K562 (cell line): ENCODE results near the gene COL25A1. TPM values are rescaled to one million over a fixed set of nuclear protein-coding genes. Genes with fewer than 3 reads are reported as not detected.

Experiments
- ATAC-seq: fragments of 200-7000 bp; cut with Tn5 transposase; 3 replicates; pipeline ENCODE4 v1.9.1; 2020; ENCODE audit warnings: moderate library complexity
- BruUV-seq: library from RNA; stranded (reverse); fragments of 400-500 nt; replicated peaks from 2 replicates; lab custom pipeline; 2021; lab: Mats Ljungman, UMichigan
- CTCF ChIA-PET: fragments of 300-600 bp; formaldehyde crosslinking; extraction: SDS; loops from one replicate; lab custom pipeline; 2021; ENCODE audit warnings: low intra/inter-chr PET ratio; lab: Yijun Ruan, JAX
- POLR2A ChIA-PET: fragments of 300-600, 350-650 bp; sonication (Branson Sonifier 250); formaldehyde crosslinking; extraction: SDS; loops from one replicate; lab custom pipeline; 2021; ENCODE audit warnings: antibody characterized with exemption, inconsistent platforms; lab: Yijun Ruan, JAX
- DNase-seq, 4 experiments: peaks; one replicate each; pipeline versions ENCODE4 v3.0.0 to v3.0.0-alpha.2; 2011 to 2018; ENCODE audit warnings: low spot score in 3 of 4, mixed read lengths in 3 of 4; ENCODE audit errors: extremely low read depth in 1 of 4
- FAIRE-seq: peaks from 2 replicates; lab custom pipeline; 2011; peaks lifted over from hg19 to GRCh38; lab: Jason Lieb, UNC
- H2AFZ ChIP-seq: 2 replicates; pipeline ENCODE4 v1.6.0; 2011; ENCODE audit warnings: low read depth, low read length, control low read depth, inconsistent platforms
- H3K27ac ChIP-seq: fragments of 200-600 bp; 3 replicates; pipeline ENCODE4 v1.8.0; 2011; ENCODE audit warnings: low read depth, mild to moderate bottlenecking, control low read depth, inconsistent platforms, low read length, moderate library complexity, mixed read lengths; ENCODE audit errors: extremely low read depth
- H3K27me3 ChIP-seq, 2 experiments: fragments of 300-600 bp in 1 of 2; 2 replicates in 1 of 2; 3 replicates in 1 of 2; pipeline versions ENCODE4 v1.6.0 to v1.8.0; 2011; ENCODE audit warnings: inconsistent platforms in 2 of 2, low read length in 2 of 2, mild to moderate bottlenecking in 1 of 2, mixed read lengths in 1 of 2, moderate library complexity in 1 of 2; ENCODE audit not compliant: control insufficient read depth in 2 of 2, insufficient read depth in 2 of 2
- H3K36me3 ChIP-seq: fragments of 300-600 bp; 3 replicates; pipeline ENCODE4 v1.8.0; 2011; ENCODE audit warnings: mild to moderate bottlenecking, low read length, inconsistent platforms; ENCODE audit not compliant: control insufficient read depth, insufficient read depth
- H3K4me1 ChIP-seq, 2 experiments: fragments of 200-600 bp in 1 of 2; replicated peaks in 1 of 2; 2 replicates in 1 of 2; 3 replicates in 1 of 2; pipeline versions ENCODE4 v1.5.1 to v1.8.0; 2011; ENCODE audit warnings: inconsistent platforms in 2 of 2, low read length in 2 of 2, mild to moderate bottlenecking in 1 of 2, mixed read lengths in 1 of 2, moderate library complexity in 1 of 2; ENCODE audit not compliant: control insufficient read depth in 2 of 2, insufficient read depth in 2 of 2
- H3K4me2 ChIP-seq: 2 replicates; pipeline ENCODE4 v1.6.1; 2011; ENCODE audit warnings: low read length, control low read depth, inconsistent platforms, mixed read lengths; ENCODE audit not compliant: insufficient read depth
- H3K4me3 ChIP-seq: fragments of 200-600 bp; sonication (generic), shearing (Covaris generic); 2 replicates; pipeline ENCODE4 v1.5.1; 2016; ENCODE audit warnings: control low read depth, inconsistent platforms
- H3K79me2 ChIP-seq: fragments of 200-600 bp; 3 replicates; pipeline ENCODE4 v1.8.0; 2011; ENCODE audit warnings: low read length, inconsistent platforms; ENCODE audit not compliant: control insufficient read depth, insufficient read depth
- H3K9ac ChIP-seq, 2 experiments: 2 replicates each; pipeline versions ENCODE4 v1.6.0 to v1.6.1; 2011; ENCODE audit warnings: low read depth in 2 of 2, low read length in 2 of 2, control low read depth in 1 of 2, inconsistent platforms in 1 of 2, mild to moderate bottlenecking in 1 of 2, mixed read lengths in 1 of 2; ENCODE audit not compliant: insufficient read depth in 1 of 2
- H3K9me1 ChIP-seq: one replicate; pipeline ENCODE4 v1.6.0; 2011; ENCODE audit warnings: inconsistent platforms, mild to moderate bottlenecking, low read length, moderate library complexity; ENCODE audit not compliant: control insufficient read depth, insufficient read depth
- H3K9me3 ChIP-seq: replicated peaks from 2 replicates; pipeline ENCODE4 v1.5.1; 2011; ENCODE audit warnings: low read depth, low read length, inconsistent platforms; ENCODE audit not compliant: control insufficient read depth, insufficient read depth
- H4K20me1 ChIP-seq: replicated peaks from 2 replicates; pipeline ENCODE4 v1.6.1; 2011; ENCODE audit warnings: low read length, inconsistent platforms, mixed read lengths; ENCODE audit not compliant: control insufficient read depth, insufficient read depth
- ADNP ChIP-seq: fragments of 200-800 bp; sonication (Bioruptor generic); IDR thresholded peaks from 2 replicates; pipeline ENCODE4 v1.6.1; 2016; ENCODE audit warnings: missing genetic modification characterization, missing compliant biosample characterization
- FOXK1 ChIP-seq: sonication (generic); formaldehyde crosslinking; IDR thresholded peaks from 2 replicates; pipeline ENCODE4 v1.8.0; 2022; ENCODE audit warnings: missing genetic modification reagents, mild to moderate bottlenecking, borderline replicate concordance
- GTF2A2 ChIP-seq: IDR thresholded peaks from 2 replicates; pipeline ENCODE4 v1.6.1; 2016; ENCODE audit warnings: mild to moderate bottlenecking, missing genetic modification characterization, missing compliant biosample characterization
- HDAC3 ChIP-seq: fragments of 450-650 bp; IDR thresholded peaks from 2 replicates; pipeline ENCODE4 v1.6.1; 2018; ENCODE audit warnings: borderline replicate concordance, mild to moderate bottlenecking, moderate library complexity; ENCODE audit not compliant: partially characterized antibody
- SIX5 ChIP-seq, 2 experiments: IDR thresholded peaks; 2 replicates each; pipeline ENCODE4 v1.6.1; 2011; ENCODE audit warnings: low read length in 2 of 2, borderline replicate concordance in 1 of 2, low read depth in 1 of 2, mild to moderate bottlenecking in 1 of 2, moderate library complexity in 1 of 2; ENCODE audit not compliant: insufficient read depth in 1 of 2
- ZFP1 ChIP-seq: fragments of 450-650 bp; formaldehyde crosslinking; IDR thresholded peaks from 2 replicates; pipeline ENCODE4 v1.4.0; 2020; ENCODE audit warnings: mild to moderate bottlenecking, mixed read lengths
- ZNF79 ChIP-seq: fragments of 250-450 bp; sonication (Bioruptor Pico); IDR thresholded peaks from 2 replicates; pipeline ENCODE4 v1.4.0; 2020; ENCODE audit warnings: low read depth, mild to moderate bottlenecking, moderate library complexity
- WGBS: fragments of 100-300 bp; shearing (Covaris generic); methylation state at CpG from one replicate; pipeline ENCODE4 v1.1.6; 2016; ENCODE audit warnings: low coverage, mixed read lengths; ENCODE audit not compliant: insufficient coverage; ENCODE audit errors: missing lambda C conversion rate; 5-methylcytosine and 5-hydroxymethylcytosine counted together
- in situ Hi-C: fragments of 300-500 bp; cut with MboI; formaldehyde crosslinking; loops from 4 replicates; pipeline ENCODE4 v1.15.0; 2018; ENCODE audit warnings: inconsistent platforms, mixed read lengths
- intact Hi-C: fragments of 100-400 bp; cut with micrococcal nuclease; formaldehyde crosslinking; loops from 2 replicates; pipeline ENCODE4 v1.14.2; 2022
- polyA plus RNA-seq, 8 experiments: library from polyadenylated mRNA; depleted of rRNA in 4 of 8; stranded (reverse) in 5 of 8; unstranded in 3 of 8; fragments of >200 nt; fragmentation: Nextera tagmentation in 2 of 8; fragmentation: Illumina TruSeq in 1 of 8; extraction: Ambion mirVana in 2 of 8; extraction: Trizol in 1 of 8; gene quantifications; 2 replicates each; pipeline versions ENCODE4 v1.2.1 to v1.2.3, GENCODE V29; 2011 to 2014; ENCODE audit warnings: inconsistent platforms in 1 of 8, missing spikeins in 1 of 8
- total RNA-seq, 7 experiments: library from RNA; depleted of rRNA in 6 of 7; stranded (reverse); fragments of >200 nt in 6 of 7; fragmentation: Illumina TruSeq in 2 of 7; extraction: Trizol in 2 of 7; gene quantifications; 2 replicates each; pipeline versions ENCODE4 v1.2.1 to v1.2.3, GENCODE V29; 2011 to 2021; ENCODE audit warnings: low replicate concordance in 1 of 7
- TF ChIP-seq, protein P1 (sequence below): sonication (generic); formaldehyde crosslinking; IDR thresholded peaks from 2 replicates; pipeline ENCODE4 v1.8.0; 2022; ENCODE audit warnings: mild to moderate bottlenecking, missing genetic modification reagents
- TF ChIP-seq, protein P2 (sequence below): IDR thresholded peaks from 3 replicates; pipeline ENCODE4 v1.6.1; 2011; ENCODE audit warnings: borderline replicate concordance, mild to moderate bottlenecking; ENCODE audit not compliant: insufficient read length, insufficient read depth

Gene COL25A1
- total and polyA plus RNA-seq, 9 of the 15 experiments (the other 6 are each of a cell fraction or from before 2014, with no cell fraction given), result 0.03 to 0.62 (median 0.27) TPM

DNA sequence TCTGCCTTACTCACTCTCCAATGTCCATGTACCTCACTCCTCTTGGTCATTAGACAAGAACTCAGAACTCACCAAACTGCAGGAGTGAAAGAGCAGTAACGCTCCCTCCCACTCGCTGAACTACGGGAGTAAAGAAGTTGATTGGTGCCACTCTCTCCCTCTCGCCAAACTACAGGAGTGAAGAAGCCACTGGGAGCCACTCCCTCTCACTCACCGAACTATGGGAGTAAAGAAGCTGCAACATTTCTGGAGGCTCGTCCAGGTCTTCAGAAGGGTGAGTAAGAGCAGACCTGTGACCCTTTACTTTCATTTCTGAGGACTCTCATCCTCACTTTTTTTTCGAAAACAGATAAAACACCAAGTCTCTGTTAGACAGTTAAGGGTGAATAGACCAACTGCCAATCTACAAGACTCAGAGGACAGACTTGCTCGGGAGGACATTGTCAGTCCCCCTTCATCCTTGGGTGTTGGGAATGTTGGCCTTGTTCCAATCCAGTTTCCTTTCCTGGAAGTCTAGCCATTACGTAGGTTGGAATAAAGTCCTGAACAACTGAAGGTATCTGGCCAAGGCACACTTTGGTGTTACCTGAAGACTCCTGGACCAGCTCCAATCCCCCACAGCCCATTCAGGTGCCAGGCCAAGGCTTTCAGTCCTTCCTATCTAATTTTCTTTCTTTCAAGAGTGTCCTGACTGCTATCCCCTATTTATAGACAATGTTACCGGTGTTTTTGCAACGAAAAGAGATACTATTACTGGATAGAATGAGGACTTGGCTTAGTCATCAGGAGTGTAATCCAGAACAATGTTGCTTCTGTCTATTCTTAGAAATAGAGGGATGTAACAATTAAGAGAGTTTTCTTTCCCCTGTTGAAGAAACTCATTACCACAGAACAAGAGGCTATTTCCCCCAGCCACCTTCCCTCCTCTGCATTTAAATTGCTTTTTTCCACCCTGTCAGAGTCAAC is 11.0 kb upstream of the COL25A1 start:
- Histone ChIP-seq H3K36me3 (no peaks in the 10 kb centered on the region), H3K79me2 (no peaks in the 10 kb centered on the region), H3K9ac (no peak overlapping the region), H3K4me1 (no peaks in the 10 kb centered on the region), H4K20me1 (no peaks in the 10 kb centered on the region), H3K27ac (no peak overlapping the region), H3K4me3 (no peak overlapping the region), H2AFZ (peak overlapping the region; percentile 30; the same call in 1 of the 2 replicates), H3K4me2 (no peak overlapping the region; the same call in 1 of the 2 replicates), H3K9me1 (no peaks in the 10 kb centered on the region), H3K9me3 (no peaks in the 10 kb centered on the region; the same call in 1 of the 2 replicates), H3K27me3 (no peaks in the 10 kb centered on the region; a peak in 1 of 5 replicates)
- BruUV-seq, result no TSS peak
- no peak for ATAC-seq
- no peak for FAIRE-seq
- ChIA-PET POLR2A (no interaction called here), CTCF (no interaction called here)
- in situ Hi-C loops (loop anchor here (25.0 kb wide), 1 partner anchor 476 kb away; no protein-coding TSS in a partner anchor), intact Hi-C loops (no loop called here)
- WGBS, result 8% methylated on average over 11 of the region's 11 CpGs
- no peak for TF ChIP-seq HDAC3
- TF ChIP-seq ADNP (tag), result no peak
- TF ChIP-seq GTF2A2, result no peak
- no peak for TF ChIP-seq ZFP1 (CRISPR knock-in tag)
- TF ChIP-seq, protein P1, sequence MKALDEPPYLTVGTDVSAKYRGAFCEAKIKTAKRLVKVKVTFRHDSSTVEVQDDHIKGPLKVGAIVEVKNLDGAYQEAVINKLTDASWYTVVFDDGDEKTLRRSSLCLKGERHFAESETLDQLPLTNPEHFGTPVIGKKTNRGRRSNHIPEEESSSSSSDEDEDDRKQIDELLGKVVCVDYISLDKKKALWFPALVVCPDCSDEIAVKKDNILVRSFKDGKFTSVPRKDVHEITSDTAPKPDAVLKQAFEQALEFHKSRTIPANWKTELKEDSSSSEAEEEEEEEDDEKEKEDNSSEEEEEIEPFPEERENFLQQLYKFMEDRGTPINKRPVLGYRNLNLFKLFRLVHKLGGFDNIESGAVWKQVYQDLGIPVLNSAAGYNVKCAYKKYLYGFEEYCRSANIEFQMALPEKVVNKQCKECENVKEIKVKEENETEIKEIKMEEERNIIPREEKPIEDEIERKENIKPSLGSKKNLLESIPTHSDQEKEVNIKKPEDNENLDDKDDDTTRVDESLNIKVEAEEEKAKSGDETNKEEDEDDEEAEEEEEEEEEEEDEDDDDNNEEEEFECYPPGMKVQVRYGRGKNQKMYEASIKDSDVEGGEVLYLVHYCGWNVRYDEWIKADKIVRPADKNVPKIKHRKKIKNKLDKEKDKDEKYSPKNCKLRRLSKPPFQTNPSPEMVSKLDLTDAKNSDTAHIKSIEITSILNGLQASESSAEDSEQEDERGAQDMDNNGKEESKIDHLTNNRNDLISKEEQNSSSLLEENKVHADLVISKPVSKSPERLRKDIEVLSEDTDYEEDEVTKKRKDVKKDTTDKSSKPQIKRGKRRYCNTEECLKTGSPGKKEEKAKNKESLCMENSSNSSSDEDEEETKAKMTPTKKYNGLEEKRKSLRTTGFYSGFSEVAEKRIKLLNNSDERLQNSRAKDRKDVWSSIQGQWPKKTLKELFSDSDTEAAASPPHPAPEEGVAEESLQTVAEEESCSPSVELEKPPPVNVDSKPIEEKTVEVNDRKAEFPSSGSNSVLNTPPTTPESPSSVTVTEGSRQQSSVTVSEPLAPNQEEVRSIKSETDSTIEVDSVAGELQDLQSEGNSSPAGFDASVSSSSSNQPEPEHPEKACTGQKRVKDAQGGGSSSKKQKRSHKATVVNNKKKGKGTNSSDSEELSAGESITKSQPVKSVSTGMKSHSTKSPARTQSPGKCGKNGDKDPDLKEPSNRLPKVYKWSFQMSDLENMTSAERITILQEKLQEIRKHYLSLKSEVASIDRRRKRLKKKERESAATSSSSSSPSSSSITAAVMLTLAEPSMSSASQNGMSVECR (CRISPR knock-in tag), result no peak
- TF ChIP-seq FOXK1, result no peak
- no peak for TF ChIP-seq SIX5 (IDR thresholded peaks at IDR 0.05; ENCODE audit: borderline replicate concordance in 1 of 2, insufficient read depth in 1 of 2, low read depth in 1 of 2, low read length in 2 of 2)
- TF ChIP-seq, protein P2, sequence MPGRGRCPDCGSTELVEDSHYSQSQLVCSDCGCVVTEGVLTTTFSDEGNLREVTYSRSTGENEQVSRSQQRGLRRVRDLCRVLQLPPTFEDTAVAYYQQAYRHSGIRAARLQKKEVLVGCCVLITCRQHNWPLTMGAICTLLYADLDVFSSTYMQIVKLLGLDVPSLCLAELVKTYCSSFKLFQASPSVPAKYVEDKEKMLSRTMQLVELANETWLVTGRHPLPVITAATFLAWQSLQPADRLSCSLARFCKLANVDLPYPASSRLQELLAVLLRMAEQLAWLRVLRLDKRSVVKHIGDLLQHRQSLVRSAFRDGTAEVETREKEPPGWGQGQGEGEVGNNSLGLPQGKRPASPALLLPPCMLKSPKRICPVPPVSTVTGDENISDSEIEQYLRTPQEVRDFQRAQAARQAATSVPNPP, result no peak
- no peak for TF ChIP-seq ZNF79 (CRISPR knock-in tag)
- DNase-seq, result no peak
